Measurements from ENCODE around the gene UNC13D.
A peak's percentile ranks its signal among the peaks of the same experiment; 100 is the strongest.

Gene UNC13D

GRCh38 chr17:75850928-75851692 is 6.9 kb upstream of the UNC13D start:
- peak in 11 of 14 donors; percentile 37 to 90 (median 75) for DNase-seq

GRCh38 chr17:75849724-75850123 is 5.5 kb upstream of the UNC13D start:
- peak in 2 of 14 donors; percentile 26 to 61 for DNase-seq

GRCh38 chr17:75849279-75849646 is 5.1 kb upstream of the UNC13D start:
- DNase-seq = peak in 1 of 14 donors; percentile 70

GRCh38 chr17:75848523-75849278 is 4.5 kb upstream of the UNC13D start:
- DNase-seq = peak in 11 of 14 donors; percentile 29 to 91 (median 75)

- DNase-seq = no peak
Observed at GRCh38 chr17:75847614-75848522, 3.7 kb upstream of the UNC13D start.

- no peak for DNase-seq
Observed at GRCh38 chr17:75846692-75847613, 2.7 kb upstream of the UNC13D start.

GRCh38 chr17:75845933-75846691 is 1.9 kb upstream of the UNC13D start:
- no peak for DNase-seq

- DNase-seq = peak in 11 of 14 donors; percentile 32 to 87 (median 59)
Observed at GRCh38 chr17:75845058-75845711, 981 bp upstream of the UNC13D start.

- peak in 5 of 14 donors; percentile 41 to 70 (median 51) for DNase-seq
Observed at GRCh38 chr17:75844530-75845057, 390 bp upstream of the UNC13D start.

GRCh38 chr17:75842963-75843576 is 1.1 kb downstream of the UNC13D start:
- no peak for DNase-seq

- DNase-seq = no peak
Observed at GRCh38 chr17:75842411-75842810, 1.8 kb downstream of the UNC13D start.

- DNase-seq = no peak
Observed at GRCh38 chr17:75840799-75841164, 3.4 kb downstream of the UNC13D start.

GRCh38 chr17:75839942-75840798 is 4.0 kb downstream of the UNC13D start:
- DNase-seq = no peak

- DNase-seq = no peak
Observed at GRCh38 chr17:75838410-75838809, 5.8 kb downstream of the UNC13D start.

GRCh38 chr17:75837899-75838298 is 6.3 kb downstream of the UNC13D start:
- no peak for DNase-seq

- no peak for DNase-seq
Observed at GRCh38 chr17:75836605-75837004, 7.6 kb downstream of the UNC13D start.

GRCh38 chr17:75835654-75835987 is 8.6 kb downstream of the UNC13D start:
- DNase-seq = no peak

- no peak for DNase-seq
Observed at GRCh38 chr17:75834928-75835653, 9.1 kb downstream of the UNC13D start.

Data from C1 segment of cervical spinal cord (tissue), 14 donors.